ENCODE results near the gene CRLF1. TPM values are rescaled to one million over a fixed set of nuclear protein-coding genes. Genes with fewer than 3 reads are reported as not detected.

CRLF1 gene
- total RNA-seq, 1 experiment from 2014 or later, result 21.3 TPM

DNA sequence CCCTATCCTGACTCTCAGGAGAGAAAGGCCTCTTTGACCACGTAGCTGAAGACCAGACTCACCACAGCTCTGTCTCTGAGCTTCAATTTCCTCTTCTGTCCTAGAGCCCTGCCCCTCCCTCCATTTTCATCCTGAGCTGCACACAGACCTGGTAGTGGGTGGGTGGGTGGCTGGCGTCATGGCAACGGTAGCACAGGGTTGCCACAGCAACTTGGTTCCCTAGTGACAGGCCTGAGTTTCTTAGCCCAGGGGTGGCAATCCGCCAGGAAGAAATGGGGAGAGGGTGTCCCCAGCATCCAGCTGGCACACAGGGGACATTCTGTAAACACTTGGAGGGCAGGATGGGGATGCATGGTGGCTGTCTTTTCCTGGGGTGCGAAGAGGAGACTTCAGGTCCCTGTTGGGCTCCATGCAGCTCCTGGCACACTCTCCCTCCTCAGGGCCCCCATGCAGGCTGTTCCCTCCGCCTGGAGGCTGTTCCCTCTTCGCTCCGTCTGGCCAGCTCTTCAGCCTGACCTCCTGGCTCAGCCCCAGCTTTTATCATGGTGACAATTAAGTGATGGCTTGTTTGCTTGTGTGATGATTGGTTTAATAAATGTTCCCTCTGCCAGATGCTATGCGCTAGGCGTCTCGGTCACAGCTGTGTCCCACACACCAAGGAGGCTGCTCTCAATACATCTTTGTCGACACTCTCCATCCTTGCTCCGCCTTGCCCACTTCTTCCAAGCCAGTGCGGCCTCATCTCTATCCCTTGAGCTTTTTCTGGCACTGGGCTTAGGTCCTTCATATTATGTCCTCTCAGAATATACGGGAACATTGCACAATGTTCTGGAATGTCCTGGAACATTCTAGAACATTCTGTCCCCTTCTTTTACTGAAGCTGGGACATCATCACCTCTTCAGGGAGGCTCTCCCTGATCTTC, 22.8 kb upstream of the CRLF1 start:
- H3K4me3 ChIP-seq, result no peak overlapping the region
- no peaks in the 10 kb centered on the region for H3K4me1 ChIP-seq (replicated peaks)
- no peak overlapping the region for H3K27ac ChIP-seq
- H3K9me3 ChIP-seq (replicated peaks), result no peaks in the 10 kb centered on the region; the same call in 1 of the 2 replicates
- no peak for DNase-seq (ENCODE audit: low read depth in 1 of 2, low spot score in 2 of 2)
- H3K27me3 ChIP-seq (replicated peaks), result no peaks in the 10 kb centered on the region
- H3K36me3 ChIP-seq, result no peaks in the 10 kb centered on the region

DNA sequence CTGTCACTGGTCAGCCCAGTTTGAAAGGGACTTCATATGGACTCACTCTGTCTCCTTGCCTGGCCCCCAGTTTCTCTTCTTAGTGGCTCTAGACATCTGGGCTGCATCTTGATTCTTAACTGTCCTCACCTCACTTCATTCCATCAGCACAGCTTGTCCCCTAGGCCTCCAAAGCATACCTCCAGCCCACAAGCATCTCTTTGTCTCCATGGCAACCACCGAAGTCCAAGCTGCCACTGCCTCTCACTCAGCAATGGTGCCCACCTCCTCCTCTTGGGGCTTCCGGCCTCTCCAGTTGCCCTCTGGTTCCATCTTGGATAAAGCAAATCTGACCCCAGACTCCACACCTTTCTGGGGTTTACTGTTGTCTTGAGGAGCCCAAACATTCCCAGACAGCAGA, 20.3 kb upstream of the CRLF1 start:
- H3K9me3 ChIP-seq (replicated peaks), result no peaks in the 10 kb centered on the region; the same call in 1 of the 2 replicates
- H3K36me3 ChIP-seq, result no peaks in the 10 kb centered on the region
- no peak for DNase-seq (ENCODE audit: low read depth in 1 of 2, low spot score in 2 of 2)

DNA sequence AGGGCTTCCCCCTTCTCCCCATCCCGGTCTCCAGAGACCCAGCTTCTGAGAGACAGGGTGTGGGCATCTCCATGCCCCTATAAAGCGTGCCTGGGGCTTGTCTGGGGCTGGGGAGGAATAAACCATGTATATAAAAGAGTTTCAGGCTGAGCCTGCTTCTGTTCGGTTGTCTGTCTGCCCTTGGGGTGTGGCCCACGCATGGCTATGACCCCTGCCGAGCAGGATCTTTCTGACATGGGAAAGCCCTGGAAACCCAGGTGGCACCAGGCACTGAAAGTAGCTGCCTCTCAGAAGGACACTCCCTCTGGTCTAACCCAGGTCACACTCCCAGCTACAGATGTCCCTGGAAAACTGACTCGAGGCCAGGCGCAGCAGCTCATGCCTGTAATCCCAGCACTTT, 14.3 kb upstream of the CRLF1 start:
- H3K36me3 ChIP-seq, result no peaks in the 10 kb centered on the region
- no peaks in the 10 kb centered on the region for H3K4me1 ChIP-seq (replicated peaks)
- H3K4me3 ChIP-seq, result no peak overlapping the region
- no peak for DNase-seq (ENCODE audit: low read depth in 1 of 2, low spot score in 2 of 2)
- H3K27ac ChIP-seq, result no peak overlapping the region
- no peaks in the 10 kb centered on the region; the same call in 1 of the 2 replicates for H3K27me3 ChIP-seq (replicated peaks)
- H3K9me3 ChIP-seq (replicated peaks), result no peaks in the 10 kb centered on the region; the same call in 1 of the 2 replicates

More for the DNA sequence above, 20.3 kb upstream of the CRLF1 start:
- no peaks in the 10 kb centered on the region for H3K27me3 ChIP-seq (replicated peaks)
- H3K27ac ChIP-seq, result no peak overlapping the region
- H3K4me1 ChIP-seq (replicated peaks), result no peaks in the 10 kb centered on the region
- no peak overlapping the region for H3K4me3 ChIP-seq

DNA sequence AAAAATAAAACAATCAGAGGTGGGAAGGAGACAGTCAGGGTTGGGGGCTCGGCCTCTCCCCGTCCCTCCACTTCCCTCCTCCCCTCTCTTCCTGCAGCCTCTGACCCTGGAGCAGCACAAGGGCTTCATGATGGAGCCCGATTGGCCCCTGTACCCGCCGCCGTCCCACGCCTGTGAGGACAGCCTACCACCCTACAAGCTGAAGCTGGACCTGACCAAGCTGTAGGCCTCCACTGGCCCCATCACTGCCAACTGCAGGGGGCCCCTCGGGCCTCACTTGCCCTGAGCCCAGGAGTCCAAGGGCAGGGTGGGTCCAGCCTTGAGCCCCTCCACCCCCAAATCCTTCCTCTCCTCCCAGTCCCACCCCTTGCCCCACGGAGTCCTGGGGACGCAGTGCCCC, 13.7 kb upstream of the CRLF1 start:
- no peak overlapping the region for H3K27ac ChIP-seq

DNA sequence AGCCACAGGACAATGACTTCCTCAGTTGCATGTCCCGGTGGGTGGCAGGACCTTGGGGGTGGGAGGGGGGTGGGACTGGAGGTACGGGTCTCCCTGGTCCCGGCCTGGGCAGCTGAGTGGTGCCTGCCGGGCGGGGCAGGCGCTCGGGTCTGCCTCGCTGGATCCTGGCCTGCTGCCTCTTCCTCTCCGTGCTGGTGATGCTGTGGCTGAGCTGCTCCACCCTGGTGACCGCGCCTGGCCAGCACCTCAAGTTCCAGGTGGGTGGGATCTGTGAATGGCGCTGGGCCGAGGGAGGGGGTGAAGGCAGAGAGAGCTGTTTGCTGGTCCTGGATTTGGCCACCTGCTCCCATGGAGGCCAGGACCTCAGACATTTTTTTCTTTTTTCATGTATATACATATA, 11.6 kb upstream of the CRLF1 start:
- no peak overlapping the region for H3K4me3 ChIP-seq
- H3K27ac ChIP-seq, result no peak overlapping the region
- DNase-seq (ENCODE audit: low read depth in 1 of 2, low spot score in 2 of 2), result no peak
- H3K4me1 ChIP-seq (replicated peaks), result no peaks in the 10 kb centered on the region
- no peaks in the 10 kb centered on the region; the same call in 1 of the 2 replicates for H3K9me3 ChIP-seq (replicated peaks)
- peaks cover 26% of the 10 kb centered on the region for H3K27me3 ChIP-seq (replicated peaks)
- no peaks in the 10 kb centered on the region for H3K36me3 ChIP-seq

More for the DNA sequence above, 13.7 kb upstream of the CRLF1 start:
- DNase-seq (ENCODE audit: low read depth in 1 of 2, low spot score in 2 of 2), result no peak
- Histone ChIP-seq H3K4me3 (no peak overlapping the region), H3K9me3 (replicated peaks) (no peaks in the 10 kb centered on the region; the same call in 1 of the 2 replicates), H3K36me3 (no peaks in the 10 kb centered on the region), H3K4me1 (replicated peaks) (no peaks in the 10 kb centered on the region), H3K27me3 (replicated peaks) (peaks cover 5% of the 10 kb centered on the region)

DNA sequence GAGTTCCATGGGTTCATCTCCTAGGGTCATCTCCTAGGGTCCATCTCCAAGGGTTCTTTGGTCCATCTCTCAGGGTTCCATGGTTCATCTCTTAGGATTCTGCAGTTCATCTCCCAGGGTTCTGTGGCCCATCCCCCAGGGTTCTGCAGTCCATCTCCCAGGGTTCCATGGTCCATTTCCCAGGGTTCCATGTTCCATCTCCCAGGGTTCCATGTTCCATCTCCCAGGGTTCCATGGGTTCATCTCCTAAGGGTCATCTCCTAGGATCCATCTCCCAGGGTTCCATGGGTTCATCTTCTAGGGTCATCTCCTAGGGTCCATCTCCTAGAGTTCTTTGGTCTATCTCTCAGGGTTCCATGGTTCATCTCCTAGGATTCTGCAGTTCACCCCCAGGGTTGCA, 11.0 kb upstream of the CRLF1 start:
- Histone ChIP-seq H3K4me1 (replicated peaks) (peaks cover 4% of the 10 kb centered on the region), H3K27ac (no peak overlapping the region), H3K9me3 (replicated peaks) (no peaks in the 10 kb centered on the region; the same call in 1 of the 2 replicates), H3K27me3 (replicated peaks) (peaks cover 32% of the 10 kb centered on the region), H3K36me3 (no peaks in the 10 kb centered on the region), H3K4me3 (no peak overlapping the region)
- DNase-seq (ENCODE audit: low read depth in 1 of 2, low spot score in 2 of 2), result no peak

DNA sequence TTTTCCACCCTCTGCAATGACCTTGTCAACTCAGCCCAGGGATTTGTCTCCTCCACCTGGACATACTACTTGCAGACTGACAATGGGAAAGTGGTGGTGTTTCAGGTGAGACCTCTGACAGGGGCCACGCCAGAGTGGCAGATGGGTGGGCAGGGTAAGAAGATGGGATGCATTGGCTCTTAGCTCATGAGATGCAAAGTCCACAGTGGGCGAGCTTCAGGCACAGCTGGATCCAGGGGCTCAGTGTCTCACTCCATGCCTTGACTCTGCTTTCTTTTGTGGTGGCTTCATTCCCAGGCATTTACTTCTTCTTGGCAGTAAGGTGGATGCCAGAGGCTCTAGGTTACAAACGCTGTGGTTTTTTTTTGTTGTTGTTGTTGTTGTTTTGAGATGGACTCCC, 9.4 kb upstream of the CRLF1 start:
- H3K4me1 ChIP-seq (replicated peaks), result peaks cover 10% of the 10 kb centered on the region
- peaks cover 45% of the 10 kb centered on the region for H3K27me3 ChIP-seq (replicated peaks)
- no peaks in the 10 kb centered on the region; the same call in 1 of the 2 replicates for H3K9me3 ChIP-seq (replicated peaks)
- no peaks in the 10 kb centered on the region for H3K36me3 ChIP-seq
- H3K27ac ChIP-seq, result no peak overlapping the region
- DNase-seq (ENCODE audit: low read depth in 1 of 2, low spot score in 2 of 2), result no peak
- H3K4me3 ChIP-seq, result no peak overlapping the region

DNA sequence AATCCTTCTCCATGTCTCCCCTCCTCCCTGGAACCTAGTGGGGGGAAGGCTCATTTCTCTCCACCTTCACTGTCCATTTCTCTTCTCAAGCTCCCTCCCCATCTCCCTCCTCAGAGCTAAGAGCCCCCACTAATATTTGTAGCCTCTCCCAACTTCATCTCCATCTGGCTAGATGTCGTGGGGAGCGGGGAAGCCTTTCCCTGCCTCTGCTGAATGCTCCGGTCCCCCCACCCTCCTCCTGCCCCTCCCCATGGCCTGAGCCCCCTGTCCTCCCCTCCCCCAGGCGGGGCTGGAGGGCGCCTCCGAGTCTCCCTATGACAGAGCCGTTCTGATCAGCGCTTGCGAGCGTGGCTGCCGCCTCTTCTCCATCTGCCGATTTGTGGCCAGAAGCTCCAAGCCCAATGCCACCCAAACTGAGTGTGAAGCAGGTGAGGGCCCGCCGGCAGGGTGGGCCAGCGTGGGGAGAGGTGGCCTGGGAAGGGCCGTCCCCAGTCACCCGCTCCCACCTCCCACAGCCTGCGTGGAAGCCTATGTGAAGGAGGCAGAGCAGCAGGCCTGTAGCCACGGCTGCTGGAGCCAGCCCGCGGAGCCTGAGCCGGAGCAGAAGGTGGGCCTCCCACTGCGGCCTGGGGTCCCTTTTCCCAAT, 7.1 kb upstream of the CRLF1 start:
- Histone ChIP-seq H3K27me3 (replicated peaks) (peaks cover 66% of the 10 kb centered on the region), H3K36me3 (no peaks in the 10 kb centered on the region), H3K4me1 (replicated peaks) (peaks cover 12% of the 10 kb centered on the region), H3K27ac (no peak overlapping the region), H3K9me3 (replicated peaks) (no peaks in the 10 kb centered on the region; the same call in 1 of the 2 replicates), H3K4me3 (no peak overlapping the region)
- no peak for DNase-seq (ENCODE audit: low read depth in 1 of 2, low spot score in 2 of 2)

DNA sequence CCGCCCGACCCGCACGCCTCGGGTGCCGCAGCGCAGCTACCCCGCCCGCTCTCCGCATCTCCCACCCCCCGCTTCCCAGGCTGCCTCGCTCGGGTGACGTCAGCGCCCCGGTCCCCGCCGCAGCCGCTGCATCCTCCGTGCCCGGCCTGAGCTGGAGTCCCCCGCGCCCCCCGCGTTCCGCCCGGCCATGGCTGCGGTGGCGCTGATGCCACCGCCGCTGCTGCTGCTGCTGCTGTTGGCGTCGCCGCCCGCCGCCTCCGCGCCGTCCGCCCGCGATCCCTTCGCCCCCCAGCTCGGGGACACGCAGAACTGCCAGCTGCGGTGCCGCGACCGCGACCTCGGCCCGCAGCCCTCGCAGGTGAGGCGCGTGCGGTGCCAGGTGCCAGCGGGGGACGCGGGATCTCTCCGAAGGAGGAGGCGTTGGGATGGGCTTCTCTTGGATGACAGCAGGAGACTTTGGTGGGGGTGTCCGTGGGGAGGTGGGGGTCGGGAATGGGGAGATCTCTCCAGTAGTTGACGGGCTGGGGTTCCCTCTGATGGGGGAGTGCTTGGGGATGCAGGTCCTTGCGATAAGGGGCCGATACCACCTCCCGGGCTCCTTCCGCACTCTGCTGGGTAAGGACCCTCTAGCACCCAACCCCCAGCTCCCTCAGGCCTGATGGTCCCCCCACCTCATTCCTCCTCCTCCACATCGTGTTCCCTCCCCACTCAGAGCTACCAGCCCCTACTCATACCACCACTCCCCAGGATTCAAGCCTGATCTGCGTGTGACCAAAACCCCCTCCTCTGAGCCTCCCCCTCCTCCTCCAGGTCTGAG, 6.4 kb upstream of the CRLF1 start, which contains the start of gene TMEM59L:
Gene TMEM59L, plus strand, starts transcription at position 99 of the 817 bp plus-strand sequence. Its CDS starts 89 bp downstream, at position 188.
- no peak within 1 kb of the TSS for H3K27ac ChIP-seq
- H3K4me3 ChIP-seq, result peak within 1 kb of the TSS; percentile 17; the same call in 1 of the 2 replicates
- no peak for DNase-seq (ENCODE audit: low read depth in 1 of 2, low spot score in 2 of 2)
- no peaks in the 10 kb centered on the region for H3K36me3 ChIP-seq
- H3K27me3 ChIP-seq (replicated peaks), result peaks cover 74% of the 10 kb centered on the region
- H3K4me1 ChIP-seq (replicated peaks), result peaks cover 12% of the 10 kb centered on the region
- H3K9me3 ChIP-seq (replicated peaks), result no peaks in the 10 kb centered on the region; the same call in 1 of the 2 replicates

DNA sequence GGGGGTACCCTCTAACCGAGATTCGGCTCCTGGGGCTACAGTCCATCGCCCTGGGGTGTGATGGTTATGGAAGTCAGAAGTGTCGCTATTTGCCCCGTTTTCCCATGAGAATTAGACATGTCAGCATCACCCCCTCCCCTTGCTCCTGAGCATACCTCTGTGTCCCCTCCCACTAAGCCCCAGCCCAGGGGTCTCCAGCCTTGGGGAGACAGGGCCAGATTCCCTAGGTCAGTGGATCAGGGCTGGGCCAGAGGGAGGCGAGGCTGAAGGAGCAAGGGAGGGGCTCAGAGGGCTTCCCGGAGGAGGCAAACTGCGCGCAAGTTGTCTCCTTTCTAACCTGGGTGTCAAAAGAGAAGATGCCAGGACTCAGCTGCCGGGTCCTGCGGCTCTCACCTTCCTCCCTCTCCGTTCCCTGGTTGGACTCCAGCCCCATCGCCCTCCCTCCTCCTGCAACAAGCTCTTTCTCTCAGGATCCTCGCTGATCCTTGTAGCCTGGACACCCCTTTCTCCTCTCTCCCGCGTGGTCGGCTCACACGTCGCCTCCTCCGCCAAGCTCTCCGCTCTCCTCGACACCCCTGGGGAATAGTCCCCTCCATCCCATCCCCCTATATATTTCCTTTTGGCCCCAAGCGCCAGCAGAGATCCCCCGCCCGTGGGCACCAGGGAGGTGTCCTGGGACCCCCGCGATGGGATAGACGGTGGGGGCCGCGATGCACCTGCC, 5.6 kb upstream of the CRLF1 start:
- H3K4me1 ChIP-seq (replicated peaks), result peaks cover 16% of the 10 kb centered on the region
- H3K36me3 ChIP-seq, result no peaks in the 10 kb centered on the region
- no peak for DNase-seq (ENCODE audit: low read depth in 1 of 2, low spot score in 2 of 2)
- H3K27ac ChIP-seq, result no peak overlapping the region
- peak overlapping the region; percentile 17; the same call in 1 of the 2 replicates for H3K4me3 ChIP-seq
- peaks cover 81% of the 10 kb centered on the region for H3K27me3 ChIP-seq (replicated peaks)
- no peaks in the 10 kb centered on the region; the same call in 1 of the 2 replicates for H3K9me3 ChIP-seq (replicated peaks)

DNA sequence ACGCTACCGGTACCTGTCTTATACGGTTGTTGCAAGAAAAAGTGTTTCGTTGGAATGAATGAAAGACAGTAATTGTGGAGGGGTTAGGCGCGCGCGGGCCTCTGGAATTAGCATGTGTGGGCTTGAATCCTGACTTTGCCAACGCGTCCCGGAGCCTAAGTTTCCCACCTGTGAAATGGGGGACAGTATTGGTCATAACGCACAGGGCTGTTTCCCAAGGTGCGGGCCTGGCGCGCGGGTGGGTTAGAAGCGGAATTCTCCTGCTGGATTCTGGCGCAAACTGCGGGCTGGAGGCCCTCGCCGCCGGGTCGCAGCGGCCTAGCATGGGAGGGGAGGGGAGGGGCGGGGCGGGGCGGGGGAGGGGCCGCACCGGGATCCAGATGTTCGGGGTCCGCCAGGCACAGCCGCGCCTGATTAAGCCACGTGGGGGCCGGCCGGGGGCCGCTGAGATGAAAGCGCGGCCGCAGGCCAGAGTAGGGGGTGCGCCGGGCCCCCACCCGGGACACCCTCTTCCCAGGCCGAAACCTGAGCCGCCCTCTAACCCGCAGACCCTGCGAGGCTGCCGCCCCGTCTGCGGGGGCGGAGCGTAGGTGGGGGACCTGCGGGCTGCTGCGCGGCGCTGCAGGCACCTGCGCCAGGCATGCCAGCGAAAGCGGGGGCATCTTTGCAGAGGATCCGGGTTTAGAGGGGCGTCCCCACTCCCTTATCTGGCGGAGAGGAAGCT, 4.9 kb upstream of the CRLF1 start:
- no peak for DNase-seq (ENCODE audit: low read depth in 1 of 2, low spot score in 2 of 2)
- Histone ChIP-seq H3K4me1 (replicated peaks) (peaks cover 16% of the 10 kb centered on the region), H3K9me3 (replicated peaks) (no peaks in the 10 kb centered on the region), H3K27ac (no peak overlapping the region), H3K27me3 (replicated peaks) (peaks cover 82% of the 10 kb centered on the region), H3K4me3 (no peak overlapping the region), H3K36me3 (no peaks in the 10 kb centered on the region)

DNA sequence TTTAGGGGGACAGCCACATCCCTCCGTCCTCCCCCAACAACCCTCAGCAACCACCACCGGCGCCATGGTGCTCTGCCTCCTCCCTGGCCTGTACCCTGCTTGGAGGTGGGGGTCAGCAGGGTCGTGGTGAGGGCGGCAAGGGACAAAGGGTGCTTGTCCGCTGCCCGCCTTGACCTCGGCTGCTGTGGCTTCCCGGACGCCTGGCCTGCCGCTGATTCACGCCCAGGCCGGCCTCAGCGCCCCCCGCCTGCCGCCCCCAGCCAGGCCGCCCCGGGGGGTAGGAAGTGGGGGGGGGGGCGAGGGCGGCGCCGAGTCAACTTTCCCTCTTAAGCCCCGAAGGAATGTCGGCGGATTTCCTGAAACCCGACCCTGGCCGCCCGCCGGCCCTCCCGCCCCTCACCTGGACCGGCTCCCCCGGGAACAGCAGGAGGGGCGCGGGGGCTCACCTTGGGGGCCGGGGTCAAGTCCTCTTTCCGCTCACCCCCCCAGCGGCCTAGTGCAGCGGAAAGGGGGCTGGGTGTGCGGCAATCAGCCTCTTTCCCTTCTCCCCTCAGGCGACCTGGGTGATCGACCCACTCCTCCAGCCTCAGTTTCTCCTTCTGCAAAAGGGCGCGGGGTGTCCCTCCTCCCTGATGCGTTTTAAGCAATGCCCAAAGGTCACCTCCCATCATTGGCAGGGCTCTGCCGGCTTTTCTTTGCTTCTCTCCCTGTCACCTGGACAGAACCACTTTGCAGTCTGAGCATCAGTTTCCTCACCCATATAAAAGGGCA, 4.1 kb upstream of the CRLF1 start:
- Histone ChIP-seq H3K27me3 (replicated peaks) (peaks cover 88% of the 10 kb centered on the region), H3K27ac (no peak overlapping the region), H3K4me1 (replicated peaks) (peaks cover 16% of the 10 kb centered on the region), H3K9me3 (replicated peaks) (no peaks in the 10 kb centered on the region), H3K36me3 (no peaks in the 10 kb centered on the region), H3K4me3 (no peak overlapping the region)
- no peak for DNase-seq (ENCODE audit: low read depth in 1 of 2, low spot score in 2 of 2)

All from SJSA1 (cell line).